Ectodermal cell (in vitro differentiated cells): ENCODE results near the gene INKA2.

Experiments
- H3K27ac ChIP-seq: 2 replicates; pipeline ENCODE4 v1.7.0; 2013; ENCODE audit warnings: mild to moderate bottlenecking, low read depth, low read length; ENCODE audit not compliant: insufficient read depth, poor library complexity, severe bottlenecking
- H3K27me3 ChIP-seq: 2 replicates; pipeline ENCODE4 v1.7.0; 2013; ENCODE audit warnings: mild to moderate bottlenecking, low read length; ENCODE audit not compliant: insufficient read depth, control insufficient read depth, poor library complexity, severe bottlenecking
- H3K36me3 ChIP-seq: one replicate; pipeline ENCODE4 v1.7.0; 2013; ENCODE audit warnings: low read length; ENCODE audit not compliant: control insufficient read depth, insufficient read depth
- H3K4me1 ChIP-seq: one replicate; pipeline ENCODE4 v1.7.0; 2013; ENCODE audit warnings: low read length; ENCODE audit not compliant: control insufficient read depth, insufficient read depth
- H3K4me3 ChIP-seq: 2 replicates; pipeline ENCODE4 v1.7.0; 2013; ENCODE audit warnings: low read depth, low read length, control low read depth; ENCODE audit not compliant: insufficient read depth
- H3K9me3 ChIP-seq: 2 replicates; pipeline ENCODE4 v1.7.0; 2013; ENCODE audit warnings: mild to moderate bottlenecking, low read length, moderate library complexity; ENCODE audit not compliant: control insufficient read depth
- WGBS, 2 experiments: methylation state at CpG; one replicate each; pipeline ENCODE4 v1.1.7; 2013; ENCODE audit warnings: missing lambda C conversion rate in 2 of 2; 5-methylcytosine and 5-hydroxymethylcytosine counted together

INKA2 gene

DNA sequence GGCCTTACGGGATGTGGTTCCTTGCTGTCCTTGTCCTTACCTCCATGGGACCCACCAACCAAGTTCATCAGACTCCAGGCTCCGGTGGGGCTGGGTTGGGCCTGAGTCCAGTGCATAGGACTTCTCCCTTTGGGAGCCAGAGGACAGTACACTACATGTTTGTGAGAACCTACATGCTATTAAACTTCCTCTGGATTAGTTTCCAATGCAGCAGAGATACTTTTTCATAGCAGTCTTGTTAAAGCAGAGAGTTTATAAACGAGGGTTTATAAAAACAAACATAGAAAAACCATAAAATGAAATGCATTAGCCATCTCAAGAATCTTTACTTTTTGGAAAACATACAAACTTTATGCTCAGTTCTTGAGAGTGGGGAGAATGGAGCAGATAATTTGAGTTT, 33.4 kb downstream of the INKA2 start:
- H3K9me3 ChIP-seq: no peaks in the 10 kb centered on the region
- WGBS, 2 experiments: 93 to 96% methylated on average over 2 to 3 of the region's 3 CpGs

DNA sequence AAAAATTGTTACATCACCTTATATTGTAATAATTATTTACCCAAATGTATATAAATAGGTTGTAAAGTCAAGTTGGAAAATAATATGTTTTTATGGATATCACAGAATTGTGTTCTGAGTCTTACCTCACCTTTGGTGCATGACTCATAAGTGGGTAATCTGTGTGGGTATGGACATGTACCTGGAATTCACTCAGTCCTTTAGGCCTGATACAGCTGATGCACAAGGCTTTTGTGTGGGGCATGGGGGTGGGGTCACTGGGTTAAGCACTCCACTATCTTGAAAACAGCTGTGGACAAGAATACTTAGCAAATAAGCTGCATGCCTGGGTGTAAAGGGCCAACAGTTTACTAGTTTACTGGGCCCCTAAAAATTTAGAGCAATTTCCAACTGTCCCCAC, 34.4 kb downstream of the INKA2 start:
- Histone ChIP-seq H3K4me1 (no peaks in the 10 kb centered on the region), H3K9me3 (no peaks in the 10 kb centered on the region), H3K27me3 (no peaks in the 10 kb centered on the region), H3K27ac (no peak overlapping the region), H3K36me3 (peaks cover 13% of the 10 kb centered on the region), H3K4me3 (no peak overlapping the region)

More for the DNA sequence above, 33.4 kb downstream of the INKA2 start:
- peaks cover 8% of the 10 kb centered on the region for H3K36me3 ChIP-seq
- H3K4me1 ChIP-seq: no peaks in the 10 kb centered on the region
- H3K27me3 ChIP-seq: no peaks in the 10 kb centered on the region
- H3K4me3 ChIP-seq: no peak overlapping the region
- H3K27ac ChIP-seq: no peak overlapping the region

DNA sequence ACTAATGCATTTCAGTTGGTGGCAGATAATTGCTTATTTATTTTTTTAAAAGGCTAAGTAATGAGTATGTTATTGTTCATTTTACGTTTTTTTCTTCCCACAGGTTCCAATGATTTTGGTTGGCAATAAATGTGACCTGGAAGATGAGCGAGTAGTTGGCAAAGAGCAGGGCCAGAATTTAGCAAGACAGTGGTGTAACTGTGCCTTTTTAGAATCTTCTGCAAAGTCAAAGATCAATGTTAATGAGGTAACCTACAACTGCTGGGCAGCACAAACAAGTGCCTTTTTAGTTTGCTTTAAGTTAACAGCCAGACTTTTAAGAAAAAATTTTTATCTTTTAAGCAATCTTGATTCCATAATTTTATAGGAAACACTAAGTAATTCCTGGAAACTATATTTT, 35.0 kb downstream of the INKA2 start:
- H3K4me1 ChIP-seq: no peaks in the 10 kb centered on the region
- no peak overlapping the region for H3K4me3 ChIP-seq
- H3K9me3 ChIP-seq: no peaks in the 10 kb centered on the region
- 92 to 95% methylated on average over 2 of the region's 2 CpGs for WGBS, 2 experiments
- H3K27me3 ChIP-seq: no peaks in the 10 kb centered on the region
- H3K27ac ChIP-seq: no peak overlapping the region
- peaks cover 13% of the 10 kb centered on the region for H3K36me3 ChIP-seq

DNA sequence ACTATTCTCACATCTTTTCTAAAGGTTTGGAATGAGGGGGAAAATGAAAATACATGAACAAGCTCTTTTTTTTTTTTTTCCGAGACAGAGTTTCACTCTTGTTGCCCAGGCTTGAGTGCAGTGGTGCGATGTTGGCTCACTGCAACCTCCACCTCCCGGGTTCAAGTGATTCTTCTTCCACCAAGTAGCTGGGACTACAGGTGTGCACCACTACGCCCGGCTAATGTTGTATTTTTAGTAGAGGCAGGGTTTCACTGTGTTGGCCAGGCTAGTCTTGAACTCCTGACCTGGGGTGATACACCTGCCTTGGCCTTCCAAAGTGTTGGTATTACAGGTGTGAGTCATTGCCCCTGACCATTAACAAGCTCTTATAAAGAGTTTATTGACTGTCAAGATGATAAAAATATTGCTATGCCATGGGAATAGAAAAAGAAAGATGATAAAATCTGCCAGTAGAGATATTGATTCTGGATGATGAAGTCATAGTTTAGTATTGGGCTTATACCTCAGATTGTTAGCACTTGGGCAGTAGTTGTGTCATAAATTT, 36.6 kb downstream of the INKA2 start:
- peaks cover 18% of the 10 kb centered on the region for H3K36me3 ChIP-seq
- no peak overlapping the region for H3K27ac ChIP-seq
- H3K4me1 ChIP-seq: no peaks in the 10 kb centered on the region
- no peaks in the 10 kb centered on the region for H3K9me3 ChIP-seq
- no peaks in the 10 kb centered on the region for H3K27me3 ChIP-seq
- 92 to 97% methylated on average over 5 of the region's 5 CpGs for WGBS, 2 experiments
- no peak overlapping the region for H3K4me3 ChIP-seq

DNA sequence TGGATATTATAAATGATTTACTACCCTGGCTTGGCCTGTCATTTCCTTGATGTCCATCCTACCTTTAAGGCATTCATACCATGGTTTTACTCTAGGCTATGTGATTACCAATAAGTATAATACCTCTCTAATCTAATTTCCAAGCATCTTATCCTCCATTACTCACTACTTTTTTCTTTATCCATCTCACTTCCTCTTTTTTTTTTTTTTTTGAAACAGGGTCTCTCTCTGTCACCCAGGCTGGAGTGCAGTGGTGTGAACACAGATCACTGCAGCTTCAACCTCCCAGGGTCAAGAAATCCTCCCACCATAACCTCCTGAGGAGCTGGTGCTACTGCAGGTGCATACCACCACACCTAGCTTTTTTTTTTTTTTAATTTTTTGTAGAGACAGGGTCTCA, 39.9 kb downstream of the INKA2 start:
- no peaks in the 10 kb centered on the region for H3K4me1 ChIP-seq
- no peak overlapping the region for H3K4me3 ChIP-seq
- H3K36me3 ChIP-seq: peaks cover 14% of the 10 kb centered on the region
- H3K9me3 ChIP-seq: no peaks in the 10 kb centered on the region
- H3K27ac ChIP-seq: no peak overlapping the region
- no peaks in the 10 kb centered on the region for H3K27me3 ChIP-seq

DNA sequence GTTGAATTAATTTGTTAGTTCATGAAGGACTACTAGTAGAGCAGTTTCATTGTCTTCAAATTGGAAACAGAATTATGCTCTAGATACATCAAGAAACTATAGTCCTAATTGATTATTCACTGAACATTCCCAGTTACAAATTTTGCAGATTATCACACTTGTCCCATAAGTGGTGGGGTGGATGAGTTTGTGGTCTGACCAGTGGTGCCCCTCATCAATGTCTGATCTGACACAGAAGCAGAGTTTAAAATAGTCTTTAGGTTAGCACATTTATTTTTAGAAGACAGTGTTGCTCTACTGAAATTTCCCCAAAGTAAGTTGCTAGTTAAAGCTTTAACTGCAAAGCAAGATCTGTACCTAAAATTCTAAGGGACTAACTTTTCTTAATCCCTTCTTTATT, 42.9 kb downstream of the INKA2 start:
- Histone ChIP-seq H3K9me3 (no peaks in the 10 kb centered on the region), H3K4me1 (no peaks in the 10 kb centered on the region), H3K4me3 (no peak overlapping the region), H3K27me3 (no peaks in the 10 kb centered on the region), H3K36me3 (peaks cover 14% of the 10 kb centered on the region), H3K27ac (no peak overlapping the region)

DNA sequence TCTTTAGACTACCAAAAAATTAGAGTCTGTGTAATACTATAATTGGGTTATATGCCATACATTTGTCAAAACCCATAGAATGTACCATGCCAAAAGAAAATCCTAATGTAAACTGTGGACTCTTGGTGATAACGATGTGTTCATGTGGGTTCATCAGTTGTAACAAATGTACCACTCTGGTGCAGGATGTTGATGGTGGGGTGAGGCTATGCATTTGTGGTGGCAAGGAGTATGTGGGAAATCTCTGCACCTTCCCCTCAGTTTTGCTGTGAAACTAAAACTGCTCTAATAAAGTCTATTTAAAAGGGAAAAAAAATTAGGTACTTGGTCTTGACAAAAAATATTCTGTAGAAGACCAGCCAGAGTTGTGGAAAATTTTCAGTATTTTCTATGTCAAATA, 43.4 kb downstream of the INKA2 start:
- WGBS, 2 experiments: 92 to 100% methylated on average over 1 of the region's 1 CpG
- Histone ChIP-seq H3K27me3 (no peaks in the 10 kb centered on the region), H3K4me3 (no peak overlapping the region), H3K9me3 (no peaks in the 10 kb centered on the region), H3K36me3 (peaks cover 10% of the 10 kb centered on the region), H3K4me1 (no peaks in the 10 kb centered on the region), H3K27ac (no peak overlapping the region)

DNA sequence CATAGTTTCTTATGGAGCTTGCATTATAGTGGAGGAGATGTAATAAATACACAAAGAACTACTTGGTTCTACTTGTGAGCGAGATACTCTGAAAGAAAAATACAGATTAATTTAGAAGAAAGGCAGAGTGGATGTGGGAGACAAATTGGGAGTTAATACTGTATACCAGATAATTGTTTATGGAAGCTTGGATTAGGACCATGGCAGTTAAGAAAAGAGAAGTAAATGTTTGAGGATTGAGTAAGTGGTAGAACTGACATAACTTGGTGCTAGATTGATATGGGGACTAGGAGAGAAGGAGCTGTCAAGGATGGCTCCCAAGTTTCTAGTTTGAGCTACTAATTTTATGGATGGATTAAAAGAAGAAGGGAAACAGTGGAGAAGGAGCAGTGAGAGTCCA, 47.3 kb downstream of the INKA2 start:
- WGBS, 2 experiments: 89 to 97% methylated on average over 1 of the region's 1 CpG
- H3K4me3 ChIP-seq: no peak overlapping the region
- H3K36me3 ChIP-seq: no peaks in the 10 kb centered on the region
- H3K4me1 ChIP-seq: no peaks in the 10 kb centered on the region
- no peaks in the 10 kb centered on the region for H3K27me3 ChIP-seq
- no peak overlapping the region for H3K27ac ChIP-seq
- no peaks in the 10 kb centered on the region for H3K9me3 ChIP-seq

DNA sequence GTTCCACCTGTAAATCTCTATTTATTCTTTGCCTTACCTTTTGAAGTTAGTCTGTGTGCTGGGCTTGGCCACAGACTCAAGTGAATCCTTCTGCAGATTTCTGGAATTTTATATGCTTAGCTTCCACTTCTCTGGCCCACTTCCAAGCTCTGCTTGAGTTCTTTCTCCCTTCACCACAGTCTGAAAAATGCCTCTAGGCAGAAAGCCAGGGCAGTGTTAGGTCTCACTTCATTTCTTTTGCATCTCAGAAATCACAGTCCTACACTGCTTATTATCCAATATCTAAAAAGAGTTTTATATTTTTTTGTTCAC, 48.9 kb downstream of the INKA2 start:
- Histone ChIP-seq H3K9me3 (no peaks in the 10 kb centered on the region), H3K36me3 (no peaks in the 10 kb centered on the region), H3K4me1 (no peaks in the 10 kb centered on the region), H3K27ac (no peak overlapping the region), H3K4me3 (no peak overlapping the region), H3K27me3 (no peaks in the 10 kb centered on the region)
